Activated CD8-positive, alpha-beta memory T cell treated with anti-CD3 and anti-CD28 coated beads, Interleukin-2, amount 50 U/mL, for 1 hour (primary cell): ENCODE data around the gene GSN.

Experiments
- DNase-seq: peaks from one replicate; pipeline ENCODE4 v3.0.0-alpha.2; 2020; ENCODE audit errors: extremely low read depth

GSN gene

GRCh38 chr9:121323449-121324151 is 55.6 kb downstream of the GSN start:
- no peak for DNase-seq

- DNase-seq = no peak
These were observed 56.4 kb downstream of the GSN start for GRCh38 chr9:121324316-121324715.

GRCh38 chr9:121324755-121325154 is 56.8 kb downstream of the GSN start:
- DNase-seq = no peak

- no peak for DNase-seq
These were observed 57.4 kb downstream of the GSN start for GRCh38 chr9:121325387-121325786.

GRCh38 chr9:121326130-121326838 is 58.3 kb downstream of the GSN start:
- DNase-seq = no peak

GRCh38 chr9:121326901-121327613 is 59.1 kb downstream of the GSN start:
- no peak for DNase-seq

- no peak for DNase-seq
These were observed 60.5 kb downstream of the GSN start for GRCh38 chr9:121328476-121328875.

- no peak for DNase-seq
These were observed 61.1 kb downstream of the GSN start for GRCh38 chr9:121328876-121329681.

- DNase-seq = no peak
These were observed 63.6 kb downstream of the GSN start for GRCh38 chr9:121331549-121331948.

GRCh38 chr9:121331992-121332685 is 64.2 kb downstream of the GSN start:
- DNase-seq = no peak

GRCh38 chr9:121333950-121334773 is 66.2 kb downstream of the GSN start:
- DNase-seq = no peak

GRCh38 chr9:121336665-121337064 is 68.7 kb downstream of the GSN start:
- DNase-seq = no peak

- no peak for DNase-seq
These were observed 71.5 kb downstream of the GSN start for GRCh38 chr9:121339437-121339836.

- DNase-seq = no peak
These were observed 72.9 kb downstream of the GSN start for GRCh38 chr9:121340676-121341392.

- no peak for DNase-seq
These were observed 76.2 kb downstream of the GSN start for GRCh38 chr9:121344184-121344583.

GRCh38 chr9:121345070-121345469 is 77.1 kb downstream of the GSN start:
- DNase-seq = no peak

- DNase-seq = no peak
These were observed 80.3 kb downstream of the GSN start for GRCh38 chr9:121348221-121348620.

GRCh38 chr9:121349009-121349408 is 81.0 kb downstream of the GSN start:
- no peak for DNase-seq

GRCh38 chr9:121350036-121350435 is 82.1 kb downstream of the GSN start:
- DNase-seq = no peak
